Activated CD4-positive, alpha-beta T cell treated with anti-CD3 and anti-CD28 coated beads, Interleukin-2, amount 50 U/mL, for 4 hours (primary cell): ENCODE measurements around the gene PGP.
"Not testable (repeated sequence)": the region's sequence is repeated elsewhere in the genome, so short reads cannot be mapped to it uniquely, and the experiment has no call there.

ENCODE experiments used
- DNase-seq, 2 experiments: peaks; one replicate each; pipeline ENCODE4 v3.0.0-alpha.2; 2020

Gene PGP, protein sequence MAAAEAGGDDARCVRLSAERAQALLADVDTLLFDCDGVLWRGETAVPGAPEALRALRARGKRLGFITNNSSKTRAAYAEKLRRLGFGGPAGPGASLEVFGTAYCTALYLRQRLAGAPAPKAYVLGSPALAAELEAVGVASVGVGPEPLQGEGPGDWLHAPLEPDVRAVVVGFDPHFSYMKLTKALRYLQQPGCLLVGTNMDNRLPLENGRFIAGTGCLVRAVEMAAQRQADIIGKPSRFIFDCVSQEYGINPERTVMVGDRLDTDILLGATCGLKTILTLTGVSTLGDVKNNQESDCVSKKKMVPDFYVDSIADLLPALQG

DNA sequence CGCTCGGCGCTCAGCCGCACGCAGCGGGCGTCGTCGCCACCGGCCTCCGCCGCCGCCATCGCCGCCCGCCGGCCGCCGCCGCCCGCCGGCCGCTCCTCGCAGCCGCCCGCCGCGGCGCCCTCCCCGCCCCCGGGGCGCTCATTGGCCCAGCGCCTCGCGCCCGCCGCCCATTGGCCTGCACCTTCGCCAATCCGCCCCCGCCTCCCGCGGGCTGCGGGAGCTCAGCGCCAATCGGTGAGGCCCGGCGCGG lies at the start of gene PGP:
PGP (minus strand) TSS at position 122 of the 250 bp plus-strand sequence; CDS start at position 59, 63 bp downstream.
- DNase-seq = no peak

DNA sequence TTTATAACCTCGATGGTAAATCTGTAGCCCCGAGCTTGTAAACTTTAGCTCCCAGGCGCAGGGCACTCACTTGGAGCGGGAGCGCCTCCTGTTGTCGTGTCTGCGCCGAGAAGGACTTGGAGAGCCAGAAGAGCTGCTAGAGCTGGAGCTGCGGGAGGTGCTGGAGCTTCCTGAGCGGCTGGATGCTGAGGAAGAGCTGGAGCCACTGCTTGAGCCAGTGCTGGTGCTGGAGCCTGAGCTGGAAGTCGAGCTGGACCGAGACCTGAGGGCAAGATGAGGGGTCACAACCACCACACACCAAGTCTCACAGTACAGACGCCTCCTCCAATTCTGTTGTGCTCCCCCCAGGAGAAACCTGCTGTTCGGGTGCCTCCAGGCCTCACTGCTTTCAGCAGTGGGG lies 48.4 kb upstream of the PGP start:
- DNase-seq = not testable (repeated sequence)

DNA sequence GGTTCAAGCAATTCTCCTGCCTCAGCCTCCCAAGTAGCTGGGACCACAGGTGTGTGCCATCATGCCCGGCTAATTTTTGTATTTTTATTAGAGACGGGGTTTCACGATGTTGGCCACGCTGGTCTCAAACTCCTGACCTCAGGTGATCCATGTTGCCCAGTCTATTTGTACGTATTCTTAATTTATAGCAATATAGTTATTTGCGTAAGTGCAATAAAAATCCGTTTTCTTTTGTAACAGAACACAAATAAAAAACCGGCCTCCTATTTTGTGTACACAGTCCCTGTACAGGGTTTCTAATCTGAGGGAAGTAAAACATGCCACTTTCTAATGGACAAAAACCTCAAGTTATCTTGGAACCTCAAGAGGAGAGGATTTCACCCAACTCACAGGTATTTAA lies 45.6 kb upstream of the PGP start:
- DNase-seq = no peak

DNA sequence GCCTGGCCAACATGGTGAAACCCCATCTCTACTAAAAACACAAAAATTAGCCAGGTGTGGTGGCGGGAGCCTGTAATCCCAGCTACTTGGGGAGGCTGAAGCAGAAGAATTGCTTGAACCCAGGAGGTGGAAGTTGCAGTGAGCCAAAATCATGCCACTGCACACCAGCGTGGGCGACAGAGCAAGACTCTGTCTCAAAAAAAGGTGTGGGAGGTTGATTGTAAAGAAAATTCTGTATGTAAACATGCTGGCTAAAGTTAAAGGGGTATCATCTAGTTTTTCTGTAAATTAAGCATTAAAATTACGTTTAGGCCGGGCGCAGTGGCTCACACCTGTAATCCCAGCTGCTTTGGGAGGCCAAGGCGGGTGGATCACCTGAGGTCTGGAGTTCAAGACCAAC lies 43.9 kb upstream of the PGP start:
- DNase-seq = not testable (repeated sequence)

DNA sequence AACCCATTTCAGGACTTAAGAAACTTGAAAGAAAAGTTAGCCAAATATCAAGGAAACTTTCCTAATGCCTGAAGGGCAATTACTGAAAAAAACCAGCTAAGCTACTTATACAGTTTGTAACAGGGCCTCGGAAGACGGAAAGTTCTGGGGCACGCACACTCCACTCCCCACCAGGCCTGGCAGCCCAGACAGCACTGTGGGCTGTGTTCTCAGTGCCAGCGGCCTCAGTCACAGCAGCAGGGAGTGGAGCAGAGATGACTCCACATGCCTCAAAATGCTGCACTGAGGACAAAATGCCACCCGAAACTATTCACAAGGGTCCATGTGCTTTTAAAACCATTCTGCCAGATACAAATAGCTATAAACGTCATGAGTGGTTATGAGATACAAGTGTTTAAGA lies 43.1 kb upstream of the PGP start:
- no peak for DNase-seq

DNA sequence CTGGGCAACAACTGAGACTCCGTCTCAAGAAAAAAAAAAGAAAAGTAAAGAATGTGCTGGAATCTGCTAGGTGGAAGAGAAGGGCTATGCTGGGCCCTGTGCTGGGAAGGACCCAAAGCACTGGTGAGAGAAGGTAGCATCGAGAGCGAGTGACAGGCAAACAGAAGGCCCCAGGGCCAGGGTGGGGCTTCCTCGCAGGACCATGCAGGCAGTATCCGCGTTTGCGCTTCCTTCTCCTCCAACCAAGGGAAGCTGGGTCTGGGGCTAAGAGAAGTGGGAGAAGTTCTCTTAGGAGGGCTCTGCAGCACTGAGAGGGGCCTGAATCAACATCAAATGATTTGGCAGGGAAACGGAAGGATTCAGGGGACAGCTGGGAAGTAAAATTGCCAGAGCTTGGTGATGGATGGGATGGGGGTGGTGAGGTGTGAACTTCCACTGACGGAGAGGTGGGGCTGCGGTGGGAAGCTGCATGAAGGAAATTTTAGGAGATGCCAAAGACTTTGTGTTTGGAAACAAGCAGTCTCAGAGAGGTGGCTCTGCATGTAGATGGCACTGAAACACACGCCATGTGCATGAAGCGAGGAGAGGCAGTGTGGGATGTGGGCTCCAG lies 42.0 kb upstream of the PGP start:
- no peak for DNase-seq

DNA sequence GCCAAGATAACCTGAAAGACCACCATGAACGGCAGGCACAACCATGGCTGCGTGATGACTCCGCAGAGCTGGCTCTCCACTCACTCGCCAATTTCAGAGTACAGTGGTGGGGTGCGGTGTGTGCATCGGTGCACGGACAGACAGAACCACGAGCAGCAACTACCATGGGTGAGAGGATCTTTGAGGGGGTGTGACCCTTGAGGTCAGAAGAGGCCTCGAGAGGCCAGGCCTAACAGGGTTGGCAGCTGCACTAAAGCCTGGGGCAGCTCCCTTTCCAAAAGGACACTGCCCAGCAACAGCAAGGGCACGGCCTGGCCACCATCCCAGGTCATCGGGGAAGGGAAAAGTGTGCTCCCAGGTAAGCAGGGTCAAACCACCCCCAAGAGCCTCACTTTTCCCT lies 38.7 kb upstream of the PGP start:
- DNase-seq = no peak

DNA sequence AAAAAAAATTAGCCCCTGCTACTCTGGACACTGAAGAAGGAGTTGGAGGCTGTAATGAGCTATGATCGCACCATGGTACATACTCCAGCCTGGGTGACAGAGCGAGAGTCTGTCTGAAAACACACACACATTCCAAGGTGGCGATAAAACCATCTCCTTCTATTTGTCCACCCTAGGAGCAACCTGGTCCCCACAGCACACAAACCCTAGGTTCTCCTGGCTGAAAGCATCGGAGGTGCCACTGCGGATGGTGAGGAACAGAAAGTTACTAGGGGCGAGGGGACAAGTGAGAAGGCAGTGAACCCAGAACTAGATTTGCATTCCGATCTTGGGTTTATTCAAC lies 38.1 kb upstream of the PGP start:
- DNase-seq = no peak

DNA sequence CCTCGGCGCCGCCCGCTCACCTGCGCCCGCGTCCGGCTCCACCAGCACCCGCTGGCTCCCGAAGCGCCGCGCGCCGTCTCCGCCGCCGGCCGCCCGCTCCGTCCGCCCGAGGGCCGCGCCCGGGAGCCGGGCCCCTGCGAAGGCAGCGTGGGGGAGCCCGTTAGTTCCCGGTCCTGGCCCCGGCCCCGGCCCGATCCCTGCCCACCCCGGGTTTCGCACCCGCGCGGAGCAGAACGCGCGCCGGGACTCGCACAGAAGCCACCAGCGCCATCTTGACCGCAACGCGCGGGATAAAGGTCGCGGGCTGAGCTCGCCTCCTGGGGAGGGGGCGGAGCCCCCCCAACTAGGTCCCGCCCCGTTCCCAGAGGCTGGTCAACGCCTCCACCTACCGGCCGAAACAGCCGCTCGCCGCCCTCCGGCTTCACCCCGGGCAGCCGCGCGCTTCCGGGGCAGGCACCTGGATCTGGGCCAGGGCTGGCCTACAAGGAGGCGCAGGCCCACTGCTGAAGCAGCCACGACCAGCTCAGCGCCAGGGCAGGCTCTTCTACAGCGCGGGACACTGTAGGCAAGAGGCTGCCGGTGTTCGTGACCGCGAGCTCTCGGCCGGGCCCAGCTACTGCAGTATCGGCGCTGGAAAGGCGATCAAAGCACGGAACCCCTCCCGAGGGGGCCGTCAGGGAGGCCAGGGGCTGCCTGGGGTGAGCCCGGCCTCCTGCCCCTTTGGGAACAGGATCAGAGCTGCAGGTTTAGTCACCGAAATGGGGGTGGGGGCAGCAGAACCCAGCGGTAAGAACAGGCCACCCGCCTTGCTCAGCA lies 36.9 kb upstream of the PGP start, which contains the start of gene ECI1:
ECI1 (minus strand) TSS at position 292 of the 816 bp plus-strand sequence; CDS start at position 271, 21 bp downstream.
- peak; percentile 53 to 60 for DNase-seq

DNA sequence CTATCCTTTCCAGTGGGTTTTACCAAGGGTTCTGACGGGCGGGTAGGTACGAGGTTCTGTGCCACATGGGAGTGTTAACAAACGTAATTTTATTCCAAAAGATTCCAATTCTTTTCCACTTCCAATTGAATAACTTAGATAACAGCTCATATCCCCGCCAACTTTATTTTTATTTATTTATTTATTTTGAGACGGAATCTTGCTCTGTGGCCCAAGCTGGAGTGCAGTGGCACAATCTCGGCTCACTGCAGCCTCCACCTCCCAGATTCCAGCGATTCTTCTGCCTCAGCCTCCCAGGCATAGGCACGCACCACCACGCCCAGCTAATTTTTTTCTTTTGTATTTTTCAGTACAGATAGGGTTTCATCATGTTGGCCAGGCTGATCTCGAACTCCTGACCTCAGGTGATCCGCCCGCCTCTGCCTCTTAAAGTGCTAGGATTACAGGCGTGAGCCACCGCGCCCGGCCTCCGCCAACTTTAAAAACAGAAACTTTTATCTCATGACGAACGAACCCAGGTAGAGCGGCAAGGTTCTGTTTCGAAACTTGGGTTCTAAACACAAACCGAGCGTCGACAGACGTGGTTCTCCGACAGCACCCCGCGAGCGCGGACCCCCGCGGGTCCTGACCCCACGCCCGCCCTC lies 36.1 kb upstream of the PGP start:
- peak; percentile 25 to 29 for DNase-seq

DNA sequence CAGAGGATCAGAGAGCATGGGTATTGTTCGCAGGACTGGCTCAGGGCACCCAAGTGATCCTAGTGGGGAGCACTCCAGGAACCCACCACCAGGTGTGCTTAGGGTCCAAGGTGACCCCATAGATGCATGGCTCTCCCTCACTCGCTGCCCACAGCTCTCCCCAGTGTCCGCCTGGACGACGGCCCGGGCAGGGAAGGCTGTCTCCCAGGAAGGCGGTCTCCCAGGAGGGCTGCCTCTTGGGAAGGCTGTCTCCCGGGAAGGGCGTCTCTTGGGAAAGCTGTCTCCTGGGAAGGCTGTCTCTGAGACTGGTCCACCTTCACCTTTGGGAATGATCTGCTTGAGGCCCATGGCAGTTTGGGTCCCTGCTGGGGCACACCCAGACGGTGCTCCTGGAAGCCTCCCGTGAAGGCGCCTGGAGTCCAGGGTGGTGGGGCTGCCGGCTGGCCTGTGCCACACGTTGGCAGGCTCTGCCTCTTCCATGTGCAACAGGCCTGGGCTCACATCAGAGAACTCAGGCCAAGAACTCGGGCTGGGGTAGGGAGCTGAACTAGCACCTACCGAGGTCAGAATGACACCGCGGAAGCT lies 31.8 kb upstream of the PGP start:
- no peak for DNase-seq

DNA sequence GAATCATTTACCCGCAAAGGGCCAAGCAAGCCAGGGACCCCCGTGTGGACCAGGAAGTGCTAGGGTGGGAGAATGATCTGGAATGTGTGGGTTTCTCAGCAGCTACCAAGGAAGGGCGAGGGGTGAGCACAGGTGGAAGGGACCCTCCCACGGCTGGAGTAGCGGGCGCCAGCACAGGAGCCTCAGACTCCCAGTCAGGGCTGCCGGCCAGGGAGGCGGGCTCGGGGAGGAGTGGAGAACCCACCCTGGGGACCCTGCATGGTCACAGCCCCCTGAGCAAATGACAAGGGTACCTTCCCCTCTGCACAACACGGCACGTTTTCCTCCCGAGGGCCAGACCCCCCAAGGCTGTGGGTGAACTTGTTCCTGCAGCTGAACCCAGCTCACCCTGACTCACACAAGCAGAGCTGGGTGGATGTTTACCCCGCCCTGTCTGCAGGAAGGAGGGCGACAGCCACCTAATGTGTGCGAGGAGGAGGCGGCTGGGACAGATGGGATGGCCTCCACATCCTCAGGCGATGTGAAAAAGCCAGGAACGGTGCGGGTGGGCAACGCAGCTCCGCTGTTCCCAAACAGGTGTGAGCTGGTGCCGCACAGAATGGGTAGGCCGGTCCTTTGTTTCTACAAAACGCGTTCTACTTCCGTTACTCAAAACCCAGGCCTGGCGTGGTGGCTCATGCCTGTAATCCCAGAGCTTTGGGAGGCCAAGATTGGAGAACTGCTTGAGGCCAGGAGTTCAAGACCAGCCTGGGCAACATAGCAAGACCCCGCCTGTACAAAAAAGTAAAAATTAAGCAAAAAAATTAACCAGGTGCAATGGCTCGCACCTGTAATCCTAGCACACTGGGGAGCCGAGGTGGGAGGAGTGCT lies 30.5 kb upstream of the PGP start:
- DNase-seq = no peak

DNA sequence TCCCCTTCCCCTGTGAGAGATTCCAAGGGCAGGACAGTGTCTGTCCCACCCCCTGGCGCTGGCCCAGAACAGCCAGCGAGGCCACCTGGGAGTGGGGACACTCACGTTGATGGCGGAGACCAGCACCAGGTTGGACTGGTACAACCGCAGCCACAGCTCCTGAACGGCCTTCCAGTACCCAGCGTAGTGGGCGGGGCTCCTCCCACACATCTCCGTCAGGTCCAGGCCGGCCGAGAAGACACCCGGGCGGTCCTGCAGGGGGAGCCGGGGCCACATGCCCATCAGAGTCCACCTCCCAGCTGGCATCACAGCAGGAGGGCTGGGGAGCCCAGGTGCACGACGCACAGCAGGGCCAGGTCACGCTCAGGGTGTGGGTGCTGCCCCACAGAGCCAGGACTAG lies 29.7 kb upstream of the PGP start:
- no peak for DNase-seq

DNA sequence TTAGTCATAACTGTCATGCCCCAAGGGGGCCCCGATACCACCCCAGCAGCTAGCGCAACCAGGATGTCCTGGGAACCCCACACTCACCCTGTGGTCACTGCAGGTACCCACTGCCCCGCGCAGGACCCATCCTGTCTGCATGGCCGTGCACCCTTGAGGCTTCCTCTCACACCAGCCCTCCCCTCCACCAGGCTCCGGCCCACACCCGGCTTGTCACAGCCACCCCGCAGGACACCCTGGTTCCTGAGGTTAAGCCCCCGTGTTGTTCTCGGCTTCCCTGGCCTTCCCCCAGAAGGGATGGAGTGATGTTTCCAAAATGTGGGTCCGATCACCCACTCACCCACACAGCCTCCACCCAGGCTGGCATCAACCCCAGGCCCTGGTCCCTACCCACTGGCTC lies 29.1 kb upstream of the PGP start:
- DNase-seq = no peak

DNA sequence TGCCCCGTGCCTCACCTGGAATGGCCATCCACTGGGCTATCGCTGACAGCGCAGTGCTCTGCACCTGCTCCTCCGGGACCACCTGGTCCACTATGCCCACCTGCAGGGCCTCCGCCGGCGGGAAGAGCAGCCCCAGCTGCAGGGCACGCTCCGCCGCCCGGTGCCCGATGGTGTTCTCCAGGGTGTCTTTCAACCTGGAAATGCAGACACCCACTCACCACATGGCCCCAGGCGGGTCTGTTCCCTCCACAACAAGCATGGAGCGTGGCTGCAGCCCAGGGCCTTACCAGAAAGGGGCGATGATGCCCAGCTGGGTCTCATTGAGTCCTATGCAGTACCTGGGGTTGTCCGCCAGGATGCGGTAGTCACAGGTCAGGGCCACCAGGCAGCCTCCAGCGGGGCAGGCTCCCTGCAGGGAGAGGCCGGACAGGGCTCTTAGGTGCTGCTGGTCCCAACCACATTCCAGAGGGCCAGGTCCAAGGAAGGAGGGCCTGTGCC lies 28.4 kb upstream of the PGP start:
- DNase-seq = no peak

DNA sequence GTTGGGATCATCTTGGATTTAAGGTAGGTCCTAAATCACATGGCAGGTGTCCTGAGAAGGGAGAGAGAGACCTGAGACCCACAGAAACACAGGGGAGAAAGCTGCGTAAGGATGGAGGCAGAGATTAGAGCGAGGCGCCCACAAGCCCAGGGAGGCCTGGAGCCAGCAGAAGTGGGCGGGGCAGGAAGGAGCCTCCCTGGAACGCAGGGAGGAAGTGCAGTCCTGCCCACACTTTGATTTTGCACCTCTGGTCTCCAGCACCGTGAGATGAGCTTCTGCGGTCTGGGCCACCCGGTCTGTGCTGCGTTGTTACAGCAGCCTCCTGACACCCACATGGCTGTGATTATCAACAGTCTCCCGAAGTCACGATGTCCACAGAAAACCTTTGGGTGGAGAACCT lies 28.0 kb upstream of the PGP start:
- no peak for DNase-seq

DNA sequence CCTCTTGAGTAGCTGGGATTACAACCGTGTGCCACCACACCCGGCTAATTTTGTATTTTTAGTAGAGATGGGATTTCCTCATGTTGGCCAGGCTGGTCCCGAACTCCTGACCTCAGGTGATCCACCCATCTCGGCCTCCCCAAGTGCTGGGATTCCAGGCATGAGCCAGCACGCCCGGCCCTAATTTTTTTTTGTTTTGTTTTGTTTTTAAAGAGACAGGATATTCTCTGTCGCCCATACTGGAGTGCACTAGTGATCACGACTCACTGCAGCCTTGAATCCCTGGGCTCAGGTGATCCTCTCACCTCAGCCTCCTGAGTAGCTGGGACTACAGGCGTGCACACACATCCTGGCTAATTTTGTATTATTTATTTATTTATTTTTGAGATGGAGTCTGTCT lies 25.7 kb upstream of the PGP start:
- DNase-seq = not testable (repeated sequence)

DNA sequence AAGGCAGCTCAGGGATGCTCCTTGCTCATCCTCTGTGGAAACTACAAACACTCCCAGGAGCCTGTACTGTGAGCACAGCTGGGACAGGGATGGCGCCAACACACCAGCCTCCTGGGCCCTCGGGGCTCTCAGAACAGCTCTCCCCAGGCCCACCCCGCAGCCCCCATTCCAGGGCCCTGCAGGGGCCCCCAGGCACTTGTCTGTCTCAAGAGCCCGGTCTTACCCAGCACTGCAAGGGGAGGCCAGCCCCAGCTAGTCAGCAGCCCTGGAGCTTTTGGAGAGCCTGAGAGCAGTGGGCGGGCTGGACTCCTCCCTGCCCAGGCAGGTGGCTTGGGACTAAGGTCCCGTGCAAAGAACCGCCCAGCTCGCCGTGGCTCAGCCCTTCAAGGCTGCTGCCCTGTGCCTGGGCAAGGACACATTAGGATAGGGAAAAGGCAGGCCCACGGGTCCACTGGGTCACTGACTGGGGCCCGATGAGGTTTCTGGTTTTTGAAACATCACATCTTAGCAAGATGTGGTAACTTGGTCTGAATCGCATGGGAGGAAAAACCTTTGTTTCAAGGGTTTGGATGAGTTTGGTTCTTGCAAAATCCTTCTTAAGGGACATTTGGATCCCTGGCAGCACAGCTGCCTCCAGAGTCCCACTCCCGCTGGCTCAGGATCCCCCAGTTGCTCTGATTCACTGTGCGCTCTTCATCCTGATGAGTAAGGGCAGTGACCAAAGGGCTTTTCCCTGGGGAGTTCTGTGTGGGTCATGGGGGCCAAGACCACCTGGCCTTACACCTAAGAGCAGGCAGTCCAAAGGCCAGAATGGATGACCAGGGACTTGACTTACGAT lies 24.4 kb upstream of the PGP start:
- DNase-seq = no peak

DNA sequence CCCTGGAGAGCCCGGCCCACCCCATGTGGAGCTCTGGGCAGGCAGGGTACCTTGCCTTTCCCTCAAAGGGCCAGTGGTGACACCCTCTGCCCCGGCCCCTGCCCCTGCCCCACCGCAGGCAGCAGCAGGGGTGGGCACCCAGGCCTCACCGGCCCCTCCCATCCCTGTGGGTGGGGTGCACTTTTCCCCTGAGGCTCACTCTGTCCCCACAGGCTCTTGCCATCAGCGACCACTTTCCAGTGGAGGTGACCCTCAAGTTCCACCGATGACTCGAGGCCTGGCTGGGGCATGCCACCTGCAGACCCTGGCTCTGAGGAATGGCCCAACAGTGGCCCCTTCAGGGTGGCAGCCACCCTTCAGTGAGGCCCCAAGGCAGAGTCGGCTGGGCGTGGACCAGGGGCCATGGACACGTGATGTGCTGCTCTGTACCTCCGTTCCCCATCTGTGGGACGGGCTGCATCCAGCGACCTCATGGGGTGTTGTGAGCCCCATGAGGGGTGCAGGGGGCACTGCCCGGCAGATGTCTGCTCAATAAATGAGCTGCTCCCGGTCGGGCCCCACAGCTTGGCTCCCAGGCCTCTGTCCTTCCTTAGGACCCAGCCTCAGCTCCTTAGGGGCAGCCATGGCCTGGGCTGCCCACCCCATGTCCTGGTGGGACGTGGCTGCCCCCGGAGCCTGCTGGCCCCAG lies 23.7 kb upstream of the PGP start:
- DNase-seq = no peak

DNA sequence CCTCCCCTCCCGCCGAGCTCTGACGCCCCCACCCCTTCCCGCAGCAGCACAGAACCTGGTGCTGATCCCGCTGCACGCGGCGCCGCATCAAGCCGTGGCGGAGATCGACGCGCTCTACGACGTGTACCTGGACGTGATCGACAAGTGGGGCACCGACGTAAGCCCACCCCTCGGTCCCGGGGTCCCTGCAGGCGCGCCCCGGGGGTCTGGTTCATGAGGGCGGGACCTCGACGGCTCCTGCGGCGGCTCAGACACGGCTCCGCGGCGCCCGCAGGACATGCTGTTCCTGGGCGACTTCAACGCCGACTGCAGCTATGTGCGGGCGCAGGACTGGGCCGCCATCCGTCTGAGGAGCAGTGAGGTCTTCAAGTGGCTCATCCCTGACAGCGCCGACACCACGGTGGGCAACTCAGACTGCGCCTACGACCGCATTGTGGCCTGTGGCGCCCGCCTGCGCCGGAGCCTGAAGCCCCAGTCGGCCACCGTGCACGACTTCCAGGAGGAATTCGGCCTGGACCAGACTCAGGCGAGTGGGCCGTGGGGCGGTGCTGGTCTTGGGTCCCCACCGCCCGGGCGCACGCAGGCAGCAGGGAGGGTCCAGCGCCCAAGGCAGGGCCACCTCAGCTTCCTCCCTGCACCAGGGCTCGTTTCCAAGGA lies 23.0 kb upstream of the PGP start:
- no peak for DNase-seq
